Measurements from ENCODE around the gene MYOT.
A peak's percentile ranks its signal among the peaks of the same experiment; 100 is the strongest.

MYOT gene

DNA sequence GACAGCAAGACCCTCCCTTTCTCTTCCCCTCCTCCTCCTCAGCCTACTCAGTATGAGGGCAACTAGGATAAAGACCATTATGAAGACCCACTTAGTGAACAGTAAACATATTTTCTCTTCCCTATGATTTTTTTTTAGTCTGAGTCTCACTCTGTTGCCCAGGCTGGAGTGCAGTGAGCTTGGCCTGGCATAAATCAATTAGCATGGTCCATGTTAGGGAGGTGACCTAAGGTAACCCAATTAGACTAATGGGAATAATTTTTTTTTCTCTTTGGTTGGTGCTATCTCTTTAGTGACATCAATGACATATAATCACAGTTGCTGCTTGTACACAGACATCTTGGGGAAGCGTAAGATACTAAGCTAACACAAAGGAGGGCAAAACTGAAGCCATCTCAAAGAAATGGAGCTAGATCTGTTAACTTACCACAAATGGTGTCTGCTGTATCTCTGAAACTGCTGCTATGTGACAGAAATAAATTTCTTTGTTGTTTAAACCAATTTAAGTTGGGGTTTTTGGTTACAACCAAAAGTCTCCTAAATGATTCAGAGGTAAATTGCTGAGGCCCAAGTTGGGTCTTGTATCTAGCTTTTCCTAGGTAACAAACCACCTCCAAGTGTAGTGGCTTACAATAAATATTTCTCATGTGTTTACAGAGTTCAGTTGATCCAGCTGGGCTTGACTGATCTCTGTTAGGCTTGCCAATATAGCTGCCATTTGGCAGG lies 34.9 kb downstream of the MYOT start:
- DNase-seq = no peak

DNA sequence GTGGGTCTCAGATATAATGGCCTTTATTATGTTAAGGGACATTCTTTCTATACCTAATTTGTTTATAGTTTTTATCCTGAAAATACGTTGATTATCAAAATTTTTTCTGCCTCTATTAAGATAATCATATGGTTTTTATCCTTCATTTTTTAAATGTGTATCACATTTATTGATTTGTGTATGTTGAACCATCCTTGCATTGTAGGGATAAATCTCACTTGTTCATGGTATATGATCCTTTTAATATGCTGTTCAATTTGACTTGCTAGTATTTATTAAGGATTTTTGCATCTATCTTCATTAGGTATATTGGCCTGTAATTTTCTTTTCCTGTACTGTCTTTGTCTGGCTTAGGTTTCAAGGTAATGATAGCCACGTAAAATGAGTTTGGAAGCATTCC lies 47.1 kb downstream of the MYOT start:
- DNase-seq = no peak

DNA sequence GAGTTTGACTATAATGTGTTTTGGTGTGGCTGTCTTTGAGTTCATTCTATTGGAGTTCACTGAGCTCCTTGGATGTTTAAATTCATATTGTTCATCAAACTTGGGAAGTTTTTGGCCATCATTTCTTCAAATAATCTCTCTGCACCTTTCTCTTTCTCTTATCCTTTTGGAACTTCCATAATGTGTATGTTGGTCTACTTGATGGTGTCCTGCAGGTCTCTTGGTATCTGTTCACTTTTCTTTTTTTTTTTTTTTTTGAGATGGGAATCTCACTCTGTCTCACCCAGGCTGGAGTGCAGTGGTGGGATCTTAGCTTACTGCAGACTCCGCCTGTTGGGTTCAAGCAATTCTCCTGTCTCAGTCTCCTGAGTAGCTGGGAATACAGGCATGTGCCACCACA lies 49.3 kb downstream of the MYOT start:
- DNase-seq = no peak

DNA sequence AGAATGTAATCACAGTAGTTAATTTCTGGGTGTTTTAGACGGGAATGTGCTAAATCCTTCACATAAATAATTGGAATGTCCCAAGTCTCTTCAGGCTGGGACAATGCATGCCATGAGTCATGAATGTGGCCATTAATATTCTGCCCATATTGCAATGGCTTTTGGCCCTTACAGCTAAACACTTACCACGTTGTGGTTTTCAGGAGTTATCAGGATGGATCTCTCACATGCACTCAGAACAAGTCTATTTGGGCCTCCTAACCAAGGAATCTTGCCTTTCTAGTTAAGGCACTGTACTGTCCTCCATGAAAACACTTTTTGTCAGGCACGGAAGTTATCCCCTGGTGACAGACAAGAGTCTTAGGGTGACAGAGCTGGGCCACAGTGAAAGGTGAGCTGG lies 54.3 kb downstream of the MYOT start:
- DNase-seq = no peak

DNA sequence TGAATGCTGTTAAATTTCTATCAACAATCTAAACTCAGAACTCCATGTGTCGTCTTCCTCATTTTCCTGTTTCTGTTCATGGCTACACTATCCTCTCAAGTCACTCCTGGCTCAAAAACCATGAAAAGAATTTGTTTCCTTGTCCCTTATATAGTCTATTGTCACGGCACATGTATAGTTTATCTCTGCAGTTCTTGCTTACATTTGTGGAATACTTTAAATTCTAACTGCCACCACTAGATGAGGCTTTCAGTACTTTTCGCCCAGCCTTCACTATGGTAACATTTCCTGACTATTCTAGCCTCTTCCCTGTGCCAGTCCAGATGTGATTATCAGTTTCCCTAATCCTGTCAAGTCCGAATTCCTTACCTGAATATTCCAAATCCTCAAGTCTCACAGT lies 56.2 kb downstream of the MYOT start:
- peak; percentile 44 for DNase-seq

DNA sequence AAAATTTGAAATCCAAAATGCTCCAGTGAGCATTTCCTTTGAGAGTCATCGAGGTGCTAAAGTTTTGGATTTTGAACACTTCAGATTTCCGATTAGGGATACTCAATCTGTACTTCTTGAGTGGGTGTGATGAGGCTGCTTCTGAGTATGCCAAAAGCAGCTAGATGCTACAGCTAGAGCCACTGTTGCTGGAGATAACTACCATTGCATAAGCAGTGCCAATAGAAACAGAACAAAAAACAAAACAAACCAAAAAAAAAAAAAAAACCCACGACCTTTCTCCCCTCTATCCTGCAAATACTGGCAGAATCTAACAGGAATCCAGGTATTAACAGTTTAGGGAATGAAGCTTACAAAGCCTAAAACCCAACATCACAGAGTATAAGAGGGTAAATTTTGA lies 65.1 kb downstream of the MYOT start:
- no peak for DNase-seq

DNA sequence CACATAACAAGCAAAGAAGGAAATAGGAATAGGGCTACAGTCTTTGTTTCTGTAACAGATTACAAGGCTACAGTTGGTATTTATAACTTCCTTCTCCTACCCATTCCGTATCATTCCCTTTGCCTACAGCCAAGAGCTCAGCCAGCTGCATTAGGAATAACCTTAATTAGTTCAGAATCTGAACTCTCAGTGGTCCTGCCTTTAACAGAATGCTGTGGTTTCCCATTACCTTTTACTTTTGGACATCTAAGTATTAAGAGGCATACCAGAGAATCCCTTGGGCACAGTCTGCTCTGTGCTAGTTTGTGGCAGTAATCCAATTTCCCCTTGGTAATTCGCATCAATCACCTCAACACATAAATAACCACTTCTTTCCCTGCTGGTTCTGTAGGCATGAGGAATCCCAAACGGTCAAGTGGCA lies 65.8 kb downstream of the MYOT start:
- no peak for DNase-seq

DNA sequence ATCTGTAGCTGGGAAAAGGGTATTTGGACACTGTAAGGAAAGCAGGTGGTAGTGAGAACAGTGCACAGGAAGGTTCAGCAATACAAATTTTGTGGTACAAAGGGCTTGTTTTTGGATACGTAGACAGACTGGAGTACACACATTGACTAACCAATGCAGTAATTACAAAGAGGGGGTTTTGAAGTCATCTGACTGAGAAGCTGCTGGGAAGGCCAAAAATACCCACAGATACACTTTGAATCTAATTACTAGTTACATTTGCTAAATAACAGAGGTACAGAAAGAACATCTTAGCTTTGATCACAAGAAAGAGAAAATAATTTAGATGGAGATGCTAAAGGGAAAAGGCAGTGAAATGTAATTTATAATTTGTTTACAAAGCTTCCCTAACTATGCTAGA lies 67.5 kb downstream of the MYOT start:
- peak; percentile 27 for DNase-seq

DNA sequence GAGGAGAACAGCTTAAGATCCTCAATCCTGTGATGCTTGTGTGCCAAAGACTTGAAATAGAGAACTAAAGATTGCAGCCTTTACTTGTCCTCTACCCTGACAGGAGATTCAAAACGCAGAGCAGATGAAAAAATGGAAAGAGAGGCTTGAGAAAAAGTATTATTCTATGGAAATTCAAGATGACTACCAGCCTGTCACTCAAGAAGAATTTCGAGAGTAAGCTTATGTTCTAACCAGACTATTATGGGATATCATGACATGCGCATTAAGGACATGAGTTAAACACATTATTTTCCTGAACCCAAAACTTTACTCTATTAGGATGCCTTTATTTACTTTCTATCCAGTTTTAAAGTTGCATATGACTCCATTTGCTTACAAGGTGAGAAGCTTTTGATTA lies 68.0 kb downstream of the MYOT start:
- DNase-seq = no peak
